ENCODE results near the gene PLEKHN1.
A peak's percentile ranks its signal among the peaks of the same experiment; 100 is the strongest.

PLEKHN1 gene

DNA sequence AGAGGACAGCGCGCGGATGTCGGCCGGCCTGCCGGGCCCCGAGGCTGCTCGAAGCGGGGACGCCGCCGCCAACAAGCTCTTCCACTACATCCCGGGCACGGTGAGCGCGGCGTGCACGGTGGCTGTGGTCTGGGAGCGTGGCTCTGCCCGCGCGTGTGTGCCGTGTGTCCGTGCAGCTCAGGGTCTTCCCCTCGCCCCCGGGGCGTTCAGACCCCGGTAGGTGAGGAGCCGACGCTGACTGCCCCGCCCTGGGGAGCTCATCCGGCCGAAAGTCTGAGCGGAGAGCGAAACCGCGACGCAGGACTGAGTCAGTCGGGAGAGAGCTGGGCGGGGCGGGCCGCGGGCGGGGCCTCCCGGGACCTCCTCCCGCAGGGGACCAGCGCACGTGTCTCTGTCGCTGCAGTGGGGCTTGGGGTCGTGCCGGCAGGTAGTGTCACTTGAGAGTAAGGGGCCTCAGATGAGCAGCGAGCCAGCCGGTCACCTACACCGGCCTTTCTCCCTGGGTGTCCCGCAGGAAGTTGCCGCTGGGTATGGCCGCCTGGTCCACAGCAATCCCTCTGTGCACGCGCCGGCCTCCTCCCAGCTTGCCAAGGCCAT is 520 bp downstream of the PLEKHN1 start:
- TF ChIP-seq CTCF (IDR thresholded peaks at IDR 0.05; ENCODE audit: low read depth, low read length) (no peak), EZH2phosphoT487 (IDR thresholded peaks at IDR 0.05; ENCODE audit: low read depth) (no peak)
- Histone ChIP-seq H3K27me3 (ENCODE audit: low read depth, low read length) (no peaks in the 10 kb centered on the region), H2AFZ (ENCODE audit: low read depth, low read length) (no peak overlapping the region; the same call in 1 of the 2 replicates), H3K9me3 (ENCODE audit: insufficient read depth, low read length) (no peaks in the 10 kb centered on the region), H3K27ac (ENCODE audit: low read length) (peak overlapping the region; percentile 27; the same call in 1 of the 2 replicates), H3K4me2 (ENCODE audit: low read length) (peak overlapping the region; percentile 80), H3K4me1 (ENCODE audit: low read length) (peaks cover 5% of the 10 kb centered on the region; the same call in 1 of the 2 replicates), H3K36me3 (replicated peaks; ENCODE audit: low read depth, low read length) (no peaks in the 10 kb centered on the region), H3K79me2 (ENCODE audit: low read length) (no peaks in the 10 kb centered on the region), H3K9ac (ENCODE audit: low read length) (peak overlapping the region; percentile 68), H4K20me1 (ENCODE audit: insufficient read depth, low read length) (no peaks in the 10 kb centered on the region), H3K4me3 (ENCODE audit: low read length) (peak overlapping the region; percentile 83)

- Histone ChIP-seq H3K4me1 (ENCODE audit: low read length) (peaks cover 5% of the 10 kb centered on the region; the same call in 1 of the 2 replicates), H3K36me3 (replicated peaks; ENCODE audit: low read depth, low read length) (no peaks in the 10 kb centered on the region), H3K27me3 (ENCODE audit: low read depth, low read length) (no peaks in the 10 kb centered on the region), H3K79me2 (ENCODE audit: low read length) (no peaks in the 10 kb centered on the region), H3K9ac (ENCODE audit: low read length) (peak overlapping the region; percentile 68; the same call in 1 of the 2 replicates), H3K9me3 (ENCODE audit: insufficient read depth, low read length) (no peaks in the 10 kb centered on the region), H3K4me3 (ENCODE audit: low read length) (peak overlapping the region; percentile 83), H3K27ac (ENCODE audit: low read length) (no peak overlapping the region), H4K20me1 (ENCODE audit: insufficient read depth, low read length) (no peaks in the 10 kb centered on the region), H3K4me2 (ENCODE audit: low read length) (peak overlapping the region; percentile 80), H2AFZ (ENCODE audit: low read depth, low read length) (no peak overlapping the region)
- TF ChIP-seq CTCF (IDR thresholded peaks at IDR 0.05; ENCODE audit: low read depth, low read length) (no peak), EZH2phosphoT487 (IDR thresholded peaks at IDR 0.05; ENCODE audit: low read depth) (no peak)
Measured at GRCh38 chr1:967466-968343, 1.4 kb downstream of the PLEKHN1 start.

DNA sequence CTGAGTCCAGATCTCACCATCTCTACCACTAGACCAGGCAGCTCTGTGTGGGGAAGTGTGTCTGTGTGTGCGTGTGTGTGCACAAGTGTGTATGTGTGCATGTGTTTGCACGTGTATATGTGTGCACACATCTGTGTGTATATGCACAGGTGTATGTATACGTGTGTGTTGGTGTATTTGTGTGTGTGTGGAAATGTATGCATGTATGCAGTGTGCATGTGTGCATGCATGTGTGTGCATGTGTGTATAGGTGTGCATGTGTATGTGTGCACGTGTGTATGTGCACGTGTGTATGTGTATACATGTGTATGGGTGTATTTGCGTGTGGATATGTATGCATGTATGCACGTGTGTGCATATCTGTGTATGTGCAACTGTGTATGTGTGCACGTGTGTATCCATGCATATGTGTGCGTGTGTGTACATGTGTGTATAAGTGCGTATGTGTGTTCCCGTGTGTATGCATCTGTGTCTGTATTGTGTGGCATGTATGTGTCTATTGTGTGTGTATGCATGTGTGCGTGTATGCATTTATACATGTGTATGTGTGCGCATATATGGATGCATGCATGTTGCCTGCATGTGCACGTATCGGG is 3.1 kb downstream of the PLEKHN1 start:
- TF ChIP-seq EZH2phosphoT487 (IDR thresholded peaks at IDR 0.05; ENCODE audit: low read depth) (no peak), CTCF (IDR thresholded peaks at IDR 0.05; ENCODE audit: low read depth, low read length) (no peak)
- no peaks in the 10 kb centered on the region for H3K9me3 ChIP-seq (ENCODE audit: insufficient read depth, low read length)
- H2AFZ ChIP-seq (ENCODE audit: low read depth, low read length) = no peak overlapping the region
- H3K4me3 ChIP-seq (ENCODE audit: low read length) = no peak overlapping the region
- peaks cover 5% of the 10 kb centered on the region; the same call in 1 of the 2 replicates for H3K4me1 ChIP-seq (ENCODE audit: low read length)
- no peaks in the 10 kb centered on the region for H4K20me1 ChIP-seq (ENCODE audit: insufficient read depth, low read length)
- no peak overlapping the region for H3K9ac ChIP-seq (ENCODE audit: low read length)
- no peaks in the 10 kb centered on the region for H3K27me3 ChIP-seq (ENCODE audit: low read depth, low read length)
- H3K4me2 ChIP-seq (ENCODE audit: low read length) = no peak overlapping the region
- H3K36me3 ChIP-seq (replicated peaks; ENCODE audit: low read depth, low read length) = no peaks in the 10 kb centered on the region
- H3K79me2 ChIP-seq (ENCODE audit: low read length) = no peaks in the 10 kb centered on the region
- no peak overlapping the region for H3K27ac ChIP-seq (ENCODE audit: low read length)

Data from OCI-LY3 (cell line).